ENCODE results near the gene DPF3.

GRCh38 chr14:72903716-72904115, 9.8 kb upstream of the DPF3 start:
- no peak for TF ChIP-seq EZH2 (IDR thresholded peaks at IDR 0.05; ENCODE audit: insufficient read depth, poor library complexity, severe bottlenecking)
- no peak for TF ChIP-seq EZH2phosphoT487 (IDR thresholded peaks at IDR 0.05; ENCODE audit: insufficient read depth, low read depth)

All from GM23248 (cell line).